ENCODE data around the gene RNF213.

Gene RNF213

DNA sequence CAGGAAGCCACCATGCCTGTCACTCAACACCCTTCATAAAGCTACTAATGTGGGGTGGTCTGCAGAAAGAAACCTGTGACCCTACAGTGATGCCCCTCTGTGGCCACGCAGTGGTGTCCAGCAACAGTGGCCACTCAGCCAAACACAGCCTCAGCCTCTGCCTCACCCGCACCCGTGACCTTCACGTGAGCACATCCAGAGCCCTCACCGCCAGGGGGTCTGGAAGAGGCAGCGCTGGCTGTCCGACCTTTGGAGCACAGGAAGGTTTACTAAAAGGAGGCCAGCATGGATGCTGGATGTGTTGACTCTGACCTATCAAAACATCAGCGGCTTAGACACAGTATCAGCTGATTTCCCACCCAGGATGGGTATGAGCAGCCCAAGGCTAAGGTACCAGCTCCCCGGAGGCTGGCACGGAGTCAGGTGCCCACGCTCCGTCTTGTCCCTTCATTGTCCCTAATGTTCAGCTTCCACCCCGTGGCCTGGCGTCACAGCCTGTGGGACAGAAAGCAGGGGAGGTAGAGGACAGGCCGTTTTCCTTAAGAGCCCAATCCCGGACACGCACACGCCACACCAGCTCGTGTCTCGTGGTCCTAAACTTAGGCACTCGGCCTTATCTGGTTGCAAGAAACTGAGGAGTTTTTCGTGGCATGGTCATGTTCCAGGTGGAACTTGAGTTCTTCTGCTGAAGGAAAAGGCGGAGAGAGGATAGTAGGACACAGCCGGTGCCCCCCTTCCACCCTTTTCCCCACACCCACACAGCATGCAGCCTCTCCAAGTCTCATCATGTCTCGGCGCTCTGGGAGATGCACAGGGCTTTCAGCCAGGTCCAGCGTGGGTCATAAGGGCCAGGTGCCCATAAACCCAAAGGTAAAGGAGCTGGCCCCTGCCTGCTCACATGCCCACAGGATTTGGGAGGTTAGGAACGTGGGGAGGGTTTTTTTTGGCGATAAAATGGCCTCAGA, 104.6 kb downstream of the RNF213 start:
- DNase-seq (ENCODE audit: low read depth in 2 of 3, low spot score in 2 of 3): no peak

DNA sequence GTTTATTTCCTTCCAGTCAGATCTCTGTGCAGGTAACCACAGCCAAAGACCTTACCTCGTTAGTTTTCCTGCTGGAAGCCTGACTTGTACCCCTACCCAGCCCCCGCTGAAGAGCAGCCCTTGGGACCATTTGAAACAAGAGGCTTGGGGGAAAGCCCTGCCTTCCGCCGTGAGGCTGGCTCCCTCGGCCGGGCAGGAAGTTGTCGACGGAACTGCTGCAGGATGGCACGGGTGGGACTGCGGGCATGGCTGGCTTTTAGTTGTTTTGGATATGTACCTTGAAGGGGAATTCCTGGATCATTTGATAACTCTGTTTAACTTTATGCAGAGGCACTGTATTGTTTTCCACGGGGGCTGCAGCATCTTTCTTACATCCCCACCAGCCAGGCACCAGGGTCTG, 105.3 kb downstream of the RNF213 start:
- DNase-seq (ENCODE audit: low read depth in 2 of 3, low spot score in 2 of 3): no peak

DNA sequence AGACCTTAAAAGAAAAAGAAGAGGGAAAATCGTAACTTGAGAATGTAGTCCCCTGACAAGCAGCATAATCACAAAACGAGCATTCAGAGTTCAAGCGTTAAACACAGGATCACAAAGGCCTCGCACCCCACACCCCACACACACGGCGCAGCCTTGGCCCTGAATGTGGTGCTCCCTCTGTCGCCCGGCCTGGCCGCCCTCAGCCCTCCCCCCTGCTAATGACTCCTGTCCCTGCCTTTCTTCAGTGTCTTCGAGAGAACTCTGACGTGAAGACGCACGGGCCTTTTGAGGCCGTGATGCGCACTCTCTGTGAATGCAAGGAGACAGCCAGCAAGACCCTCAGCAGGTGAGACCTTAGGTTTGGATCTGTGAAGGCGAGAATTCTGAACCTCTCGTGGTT, 106.9 kb downstream of the RNF213 start:
- no peak for DNase-seq (ENCODE audit: low read depth in 2 of 3, low spot score in 2 of 3)

DNA sequence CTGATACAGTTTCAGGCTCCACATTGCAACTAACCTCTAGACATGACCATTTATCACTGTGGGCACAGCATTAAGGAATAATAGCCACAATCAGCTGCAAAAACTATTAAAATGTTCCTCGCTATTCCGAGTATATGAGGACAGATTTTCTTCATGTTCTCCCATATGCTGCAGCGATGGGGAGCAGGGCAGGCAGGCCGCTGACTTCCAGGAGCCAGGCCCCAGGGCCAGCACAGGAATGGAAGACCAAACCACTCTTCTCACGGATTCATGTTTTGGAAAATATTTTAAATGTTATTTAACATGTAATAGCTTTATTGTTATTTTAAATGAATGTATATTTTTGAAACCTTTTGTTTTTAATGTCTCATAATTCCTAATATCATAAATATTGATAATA, 110.5 kb downstream of the RNF213 start:
- no peak for DNase-seq (ENCODE audit: low read depth in 2 of 3, low spot score in 2 of 3)

DNA sequence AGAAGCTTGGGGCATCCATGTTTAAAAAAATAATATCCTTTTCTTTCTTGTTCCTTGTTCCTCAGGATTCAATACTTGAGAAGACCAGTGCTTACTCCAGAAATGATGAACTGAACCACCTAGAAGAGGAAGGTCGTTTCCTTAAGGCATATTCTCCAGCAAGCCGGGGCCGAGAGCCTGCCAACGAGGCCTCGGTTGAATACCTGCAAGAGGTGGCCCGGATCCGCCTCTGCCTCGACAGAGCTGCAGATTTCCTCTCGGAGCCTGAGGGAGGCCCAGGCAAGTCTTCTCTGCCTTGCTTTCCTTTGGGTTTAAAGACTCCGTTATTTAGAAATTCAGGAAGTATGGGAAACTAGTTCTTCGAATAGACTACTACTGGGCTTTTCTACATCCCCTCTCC, 111.8 kb downstream of the RNF213 start:
- DNase-seq (ENCODE audit: low read depth in 2 of 3, low spot score in 2 of 3): no peak

DNA sequence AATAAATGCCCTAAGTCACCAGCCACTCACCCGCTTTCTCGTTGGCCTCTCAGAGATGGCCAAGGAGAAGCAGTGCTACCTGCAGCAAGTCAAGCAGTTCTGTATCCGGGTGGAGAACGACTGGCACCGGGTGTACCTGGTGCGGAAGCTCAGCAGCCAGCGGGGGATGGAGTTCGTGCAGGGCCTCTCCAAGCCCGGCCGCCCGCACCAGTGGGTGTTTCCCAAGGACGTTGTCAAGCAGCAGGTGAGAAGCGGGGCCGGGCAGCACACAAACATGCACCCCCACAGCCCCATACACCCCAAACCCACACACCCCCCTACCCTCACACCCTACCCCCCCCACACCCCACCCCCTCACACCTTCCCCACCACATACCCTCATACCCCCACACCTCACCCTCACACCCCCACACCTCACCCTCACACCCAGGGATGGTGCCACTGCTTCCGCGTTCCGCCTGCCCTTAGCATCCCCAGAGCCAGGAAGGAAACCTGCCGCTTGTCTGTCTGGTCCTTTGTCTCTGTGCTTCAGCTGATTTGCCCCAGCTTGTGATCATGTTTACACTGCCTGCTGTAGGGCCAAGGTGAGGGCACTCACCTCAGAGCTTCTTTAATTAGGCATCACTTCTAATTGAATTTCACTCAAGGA, 112.4 kb downstream of the RNF213 start:
- no peak for DNase-seq (ENCODE audit: low read depth in 2 of 3, low spot score in 2 of 3)

DNA sequence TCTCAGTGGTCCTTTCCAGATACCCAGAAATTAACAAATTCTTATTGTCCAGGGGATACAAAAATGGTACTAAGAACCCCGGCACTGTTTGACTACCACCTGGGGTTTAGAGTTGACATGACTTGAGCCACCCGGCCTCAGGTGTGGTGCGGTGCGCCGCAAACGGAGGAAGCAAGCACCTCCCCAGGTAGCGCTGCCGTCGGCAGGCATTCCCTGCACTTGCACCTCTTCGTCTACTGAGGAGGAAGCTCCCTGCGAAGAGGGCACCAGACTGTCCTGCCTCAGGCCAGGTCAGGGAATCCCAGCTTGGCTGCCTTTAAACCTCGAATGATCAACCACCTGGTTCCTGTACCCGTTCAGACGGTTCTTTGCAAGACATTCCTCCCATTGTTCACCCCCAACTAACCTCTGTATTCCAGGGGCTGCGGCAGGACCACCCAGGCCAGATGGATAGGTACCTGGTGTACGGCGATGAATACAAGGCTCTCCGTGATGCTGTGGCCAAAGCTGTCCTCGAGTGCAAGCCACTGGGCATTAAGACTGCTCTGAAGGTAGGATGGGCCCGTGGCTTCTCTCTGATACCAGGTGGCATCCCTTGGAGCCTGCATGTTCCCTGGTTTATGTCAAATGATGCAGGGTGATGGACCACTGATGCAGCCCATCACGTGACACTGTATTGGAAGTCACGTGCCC, 113.5 kb downstream of the RNF213 start:
- no peak for DNase-seq (ENCODE audit: low read depth in 2 of 3, low spot score in 2 of 3)

DNA sequence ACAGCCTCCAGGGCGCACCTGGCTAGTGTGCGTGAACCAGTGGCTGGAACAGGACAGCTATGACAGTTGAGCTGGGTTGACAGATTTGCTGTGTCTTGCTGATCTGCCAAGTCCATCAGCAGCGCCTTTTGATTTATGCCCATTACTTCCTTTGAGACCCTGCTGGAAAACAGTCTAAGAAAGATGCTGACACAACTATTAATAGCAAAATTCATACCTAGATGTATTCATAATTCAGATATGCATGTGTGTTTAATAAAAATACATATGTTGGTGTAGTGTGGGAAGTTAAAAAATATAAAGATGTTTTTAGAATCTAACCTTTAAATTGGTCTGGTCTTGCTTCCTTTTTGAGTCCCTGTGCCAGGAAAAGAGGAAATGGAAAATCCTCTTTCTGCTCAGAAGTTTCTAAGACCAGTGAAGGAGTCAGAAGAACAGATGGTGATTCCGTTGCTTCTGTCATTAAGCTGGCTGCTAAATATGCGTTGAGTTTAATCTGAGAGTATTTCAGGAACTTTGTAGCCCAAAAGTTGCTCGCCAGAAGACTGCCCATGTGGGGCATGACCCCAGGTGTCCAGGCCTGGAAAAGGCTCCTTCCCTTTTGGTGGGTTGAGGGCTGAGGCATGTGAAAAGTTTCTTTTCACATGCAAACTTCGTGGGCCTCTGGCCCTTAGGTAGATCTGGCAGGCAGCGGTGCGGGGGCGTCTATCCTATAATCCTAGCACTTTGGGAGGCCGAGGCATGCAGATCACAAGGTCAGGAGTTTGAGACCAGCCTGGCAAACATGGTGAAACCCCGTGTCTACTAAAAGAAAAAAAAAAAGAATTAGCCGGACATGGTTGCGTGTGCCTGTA, 114.3 kb downstream of the RNF213 start:
- DNase-seq (ENCODE audit: low read depth in 2 of 3, low spot score in 2 of 3): no peak

DNA sequence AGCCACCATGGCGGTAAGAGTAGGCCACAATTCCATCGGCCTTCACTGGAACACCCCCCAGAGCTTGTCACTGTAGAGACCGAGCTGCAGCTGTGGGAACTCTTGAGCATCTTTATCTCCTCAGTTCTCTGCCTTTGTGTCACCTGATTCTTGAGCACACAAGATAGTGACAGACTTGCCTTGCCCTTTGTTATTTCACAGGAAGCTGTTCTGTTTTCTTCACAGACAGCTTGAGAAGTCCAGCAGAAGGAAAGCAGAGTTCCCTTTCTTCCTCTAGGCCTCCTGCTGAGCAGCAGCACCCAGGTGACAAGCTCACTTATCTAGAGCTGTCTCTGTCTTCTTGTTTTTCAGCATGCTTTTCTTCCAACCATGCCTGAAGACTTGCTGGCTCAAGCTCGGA, 115.9 kb downstream of the RNF213 start:
- no peak for DNase-seq (ENCODE audit: low read depth in 2 of 3, low spot score in 2 of 3)

DNA sequence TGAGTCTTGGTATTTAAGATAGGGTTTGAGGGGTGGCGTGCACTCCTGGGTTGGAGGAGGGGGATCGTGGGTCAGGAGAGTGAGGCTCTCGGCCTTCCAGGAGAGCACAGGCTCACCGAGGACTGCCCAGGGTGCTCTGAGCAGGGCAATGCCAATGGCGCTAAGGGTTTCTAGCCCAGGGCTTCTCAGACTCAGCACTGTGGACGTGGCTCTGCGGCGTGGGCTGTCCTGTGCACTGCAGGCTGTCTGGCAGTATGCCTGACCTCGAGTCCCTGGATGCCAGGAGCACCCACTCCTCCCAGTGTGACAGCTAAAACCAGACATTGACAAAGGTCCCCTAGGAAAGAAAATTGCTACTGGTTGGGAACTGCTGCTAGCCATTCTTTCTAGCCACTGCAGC, 117.1 kb downstream of the RNF213 start:
- DNase-seq (ENCODE audit: low read depth in 2 of 3, low spot score in 2 of 3): no peak

DNA sequence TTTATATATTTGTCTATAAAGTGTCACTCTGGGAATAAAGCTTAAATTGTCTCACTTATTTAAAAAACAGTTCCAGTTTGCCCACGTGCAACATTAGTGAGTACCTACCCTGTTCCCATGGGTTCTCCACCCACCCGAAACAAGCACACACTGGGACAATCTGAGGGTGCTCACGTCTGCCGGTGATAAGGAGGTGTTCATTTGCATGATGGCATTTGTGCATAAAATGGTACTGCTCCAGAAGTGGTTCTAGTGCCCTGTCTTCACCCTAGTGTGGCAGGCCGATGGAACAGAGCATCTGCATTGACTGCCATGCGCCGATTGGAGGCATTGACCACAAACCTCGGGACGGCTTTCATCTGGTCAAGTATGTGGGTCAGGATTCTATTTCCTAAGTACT, 118.7 kb downstream of the RNF213 start:
- DNase-seq (ENCODE audit: low read depth in 2 of 3, low spot score in 2 of 3): no peak

DNA sequence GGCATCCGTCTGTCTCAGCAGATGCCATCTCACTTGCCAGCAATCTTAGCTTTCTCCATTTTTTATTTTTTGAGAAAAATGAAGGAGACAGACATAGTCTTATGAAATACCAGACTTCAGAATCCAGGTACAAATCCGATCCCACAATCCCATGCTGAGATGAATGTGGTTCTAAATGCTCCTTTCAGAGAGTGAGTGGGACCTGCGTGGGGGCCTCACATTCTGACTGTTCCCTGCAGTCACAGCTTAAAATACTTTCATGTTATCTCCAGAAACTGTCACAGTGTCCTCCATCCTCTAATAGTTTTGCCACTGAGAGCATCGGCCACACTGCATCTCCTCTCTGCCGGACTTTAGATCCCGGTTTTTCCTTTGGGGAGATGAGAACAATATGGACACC, 119.4 kb downstream of the RNF213 start:
- DNase-seq (ENCODE audit: low read depth in 2 of 3, low spot score in 2 of 3): no peak

DNA sequence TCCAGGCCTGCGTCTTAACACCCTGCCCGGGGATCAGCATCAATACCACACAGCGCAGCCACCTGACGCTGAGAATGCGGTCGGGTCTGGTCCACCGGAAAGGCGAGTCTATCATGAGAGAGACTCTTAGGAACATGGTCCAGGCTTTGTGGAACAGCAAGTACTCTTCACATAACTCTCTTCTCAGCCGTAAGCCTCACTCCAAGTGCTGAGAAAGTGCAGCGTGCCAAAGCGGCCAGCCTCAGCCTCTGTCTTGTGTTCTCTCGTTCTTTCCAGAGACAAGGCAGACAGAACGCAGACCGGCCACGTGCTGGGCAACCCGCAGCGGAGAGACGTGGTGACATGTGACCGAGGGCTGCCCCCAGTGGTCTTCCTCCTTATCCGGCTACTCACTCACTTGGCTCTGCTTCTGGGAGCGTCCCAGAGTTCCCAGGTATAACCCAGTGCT, 119.9 kb downstream of the RNF213 start:
- DNase-seq (ENCODE audit: low read depth in 2 of 3, low spot score in 2 of 3): no peak

DNA sequence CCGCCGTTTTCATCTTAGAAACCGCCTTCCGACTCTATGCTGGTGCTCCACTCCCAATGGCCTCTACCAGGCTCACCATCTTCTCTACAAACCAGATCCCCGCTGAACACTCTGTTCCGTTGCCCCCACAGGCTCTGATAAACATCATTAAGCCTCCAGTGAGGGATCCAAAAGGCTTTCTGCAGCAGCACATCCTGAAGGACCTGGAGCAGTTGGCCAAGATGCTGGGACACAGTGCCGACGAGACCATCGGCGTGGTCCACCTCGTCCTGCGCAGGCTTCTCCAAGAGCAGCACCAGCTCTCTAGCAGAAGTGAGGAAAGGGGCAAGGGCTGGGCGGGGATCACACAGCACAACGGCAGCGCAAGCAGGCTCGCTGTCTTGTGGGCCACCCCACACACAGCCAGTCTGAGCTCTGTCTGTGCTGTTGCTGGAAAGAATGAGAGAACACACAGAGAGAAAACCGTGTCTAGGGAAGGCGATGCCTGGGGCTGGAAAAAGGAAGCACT, 120.8 kb downstream of the RNF213 start:
- no peak for DNase-seq (ENCODE audit: low read depth in 2 of 3, low spot score in 2 of 3)

DNA sequence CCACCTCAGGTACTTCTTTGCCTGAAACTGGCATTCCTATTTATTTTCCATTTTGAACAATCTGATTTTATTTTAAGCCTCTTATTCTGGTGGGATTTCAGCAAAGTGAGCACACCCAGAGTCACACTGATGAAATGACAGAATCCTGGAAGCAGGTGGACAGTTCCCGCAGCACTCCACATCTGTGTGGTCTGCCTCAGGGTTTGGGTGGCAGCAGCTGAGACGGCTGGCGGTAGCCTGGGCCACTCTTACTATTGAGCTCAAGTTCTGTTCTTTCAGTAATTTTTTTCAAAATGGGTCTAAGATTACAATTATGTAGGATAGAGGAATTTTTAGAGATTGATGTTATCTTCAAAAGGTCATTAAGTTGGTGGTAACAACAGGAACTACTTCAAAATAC, 121.8 kb downstream of the RNF213 start:
- no peak for DNase-seq (ENCODE audit: low read depth in 2 of 3, low spot score in 2 of 3)

DNA sequence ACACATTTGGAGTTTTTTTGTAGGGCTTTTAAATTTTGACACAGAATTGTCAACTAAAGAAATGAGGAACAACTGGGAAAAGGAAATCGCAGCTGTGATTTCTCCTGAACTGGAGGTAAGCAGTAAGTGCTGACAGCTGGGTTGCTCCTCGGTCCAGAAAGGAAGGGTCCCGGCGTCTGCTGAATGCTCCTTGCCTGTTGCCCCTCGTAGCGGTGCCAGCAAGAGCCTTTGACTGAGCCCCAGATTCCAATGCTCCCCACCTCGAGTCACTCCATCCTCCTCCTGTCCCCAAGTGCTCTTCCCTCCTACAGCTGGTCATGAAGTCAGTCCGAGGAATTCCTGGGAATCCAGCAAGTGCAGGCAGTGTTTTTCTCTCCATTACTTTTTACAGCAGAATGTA, 122.3 kb downstream of the RNF213 start:
- DNase-seq (ENCODE audit: low read depth in 2 of 3, low spot score in 2 of 3): no peak

DNA sequence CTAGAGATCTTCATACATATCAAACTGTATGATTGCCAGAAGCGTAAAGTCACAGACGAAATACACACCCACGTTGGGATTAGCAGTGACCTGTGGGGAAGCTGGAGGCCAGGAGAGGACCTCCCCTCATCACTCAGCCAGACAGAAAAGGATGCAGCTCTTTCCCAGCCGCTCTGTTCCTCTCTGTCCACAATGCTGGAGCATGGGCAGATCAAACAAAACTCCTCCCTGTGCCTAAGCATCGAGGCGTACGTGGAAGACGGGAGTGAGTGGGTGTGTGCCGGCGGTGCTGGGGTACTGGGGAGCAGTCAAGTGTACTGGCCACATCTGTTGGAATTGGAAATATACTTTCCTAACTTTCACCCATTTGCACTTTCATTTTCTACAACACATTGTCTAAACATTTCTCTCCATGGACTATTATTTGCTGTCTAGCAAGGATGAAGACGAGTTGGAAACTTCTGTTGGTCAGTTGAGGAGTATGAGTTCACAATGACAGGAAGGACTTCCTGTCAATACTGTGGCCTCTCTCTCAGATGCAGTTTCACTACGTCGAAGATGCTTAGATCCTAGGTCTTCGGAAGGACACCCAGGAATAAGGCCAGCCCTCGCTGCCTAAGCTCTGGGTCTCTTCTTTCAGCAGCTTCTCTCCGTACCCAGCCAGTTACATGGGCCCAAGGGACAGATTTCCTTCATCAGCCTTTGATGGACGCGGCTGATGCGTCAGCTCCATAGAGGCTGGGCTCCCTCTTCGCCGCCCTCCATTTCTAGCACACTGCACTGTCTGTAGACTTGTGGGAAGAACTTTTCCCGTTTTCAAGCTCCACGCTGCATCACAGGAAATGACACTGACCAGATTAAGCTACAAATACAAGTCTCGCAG, 123.7 kb downstream of the RNF213 start:
- DNase-seq (ENCODE audit: low read depth in 2 of 3, low spot score in 2 of 3): no peak

DNA sequence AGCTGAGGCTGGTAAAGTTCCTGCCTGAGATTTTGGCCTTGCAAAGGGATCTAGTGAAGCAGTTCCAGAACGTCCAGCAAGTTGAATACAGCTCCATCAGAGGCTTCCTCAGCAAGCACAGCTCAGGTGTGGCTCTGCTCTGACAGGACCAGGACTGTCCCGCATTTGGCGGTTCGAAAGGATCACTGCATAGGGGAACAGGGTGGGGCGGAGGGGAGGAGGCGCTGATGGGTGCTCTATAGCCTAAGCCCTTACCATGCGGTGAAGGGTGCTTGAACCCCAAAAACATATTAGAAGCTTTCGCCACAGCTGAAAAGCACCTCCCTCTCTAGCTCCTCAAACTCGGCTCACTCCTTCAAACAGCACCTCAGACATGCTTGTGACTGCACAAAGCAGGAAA, 124.4 kb downstream of the RNF213 start:
- no peak for DNase-seq (ENCODE audit: low read depth in 2 of 3, low spot score in 2 of 3)

DNA sequence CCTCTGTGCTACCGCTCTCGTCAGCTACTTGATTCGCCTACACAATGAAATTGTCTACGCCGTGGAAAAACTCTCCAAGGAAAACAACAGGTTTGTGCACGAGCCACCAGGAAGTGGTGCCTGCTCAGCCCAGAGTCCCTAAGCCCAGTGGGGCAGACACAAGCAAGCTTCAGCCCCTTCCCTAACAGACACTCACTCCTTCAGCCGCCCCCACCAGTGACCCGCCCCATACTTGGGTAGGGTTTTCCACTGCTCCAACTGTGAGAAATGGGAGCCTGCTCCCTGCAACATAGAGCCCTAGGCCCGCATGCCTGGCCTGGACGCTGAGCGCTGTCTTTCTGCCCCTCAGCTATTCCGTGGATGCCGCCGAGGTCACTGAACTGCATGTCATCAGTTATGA, 125.7 kb downstream of the RNF213 start:
- DNase-seq (ENCODE audit: low read depth in 2 of 3, low spot score in 2 of 3): no peak

DNA sequence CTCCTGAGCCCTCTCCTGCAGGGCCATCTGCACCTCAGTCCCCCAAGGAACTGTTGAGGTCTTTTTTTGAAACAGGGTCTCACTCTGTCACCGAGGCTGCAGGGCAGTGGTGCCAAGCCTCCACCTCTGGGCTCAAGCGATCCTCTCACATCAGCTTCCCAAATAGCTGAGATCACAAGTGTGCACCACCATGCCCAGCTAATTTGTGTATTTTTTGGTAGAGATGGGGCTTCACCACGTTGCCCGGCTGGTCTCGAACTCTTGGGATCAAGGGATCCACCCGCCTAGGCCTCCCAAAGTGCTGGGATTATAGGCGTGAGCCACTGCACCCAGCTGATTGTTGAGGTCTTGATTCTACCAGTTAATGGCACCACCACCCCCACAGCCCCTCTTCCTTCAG, 126.4 kb downstream of the RNF213 start:
- DNase-seq (ENCODE audit: low read depth in 2 of 3, low spot score in 2 of 3): no peak

Data from activated CD8-positive, alpha-beta memory T cell treated with anti-CD3 and anti-CD28 coated beads for 48 hours (primary cell).